ENCODE data around the gene B4GALT5. TPM values are rescaled to one million over a fixed set of nuclear protein-coding genes. Genes with fewer than 3 reads are reported as not detected.

Gene B4GALT5
- polyA plus RNA-seq, 1 donor (not counting 4 experiments of a cell fraction or from before 2014, with no cell fraction given) = 23.5 TPM

DNA sequence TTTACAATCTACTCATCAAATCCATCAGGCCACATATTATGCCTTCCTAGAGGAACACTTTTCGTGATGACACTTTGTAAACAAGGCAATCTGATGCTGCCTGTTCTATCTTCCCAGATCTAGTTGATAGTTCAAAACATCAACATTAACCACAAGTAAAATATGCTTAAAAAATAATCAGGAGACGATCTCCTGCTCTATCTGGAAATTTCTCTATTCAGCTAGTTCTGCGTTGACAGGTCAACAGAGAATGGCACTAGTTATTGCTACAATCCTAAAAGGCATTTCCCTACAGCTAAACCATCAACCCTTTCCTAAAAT, 2.1 kb downstream of the B4GALT5 start:
- dilution Hi-C loops (cut with MboI; ENCODE audit: extremely low pct_ligation_motif_present, low sequenced_read_pairs) = no loop called here
- no peak for DNase-seq (ENCODE audit: low read depth, low spot score)
- peaks cover 16% of the 10 kb centered on the region for H3K4me1 ChIP-seq (ENCODE audit: control insufficient read depth, extremely low read depth, insufficient read depth, low read length)
- H3K27ac ChIP-seq (ENCODE audit: control insufficient read depth, insufficient read depth, low read length) = no peak overlapping the region
- H3K9me1 ChIP-seq (ENCODE audit: control insufficient read depth, extremely low read depth, insufficient read depth, low read length) = peaks cover 2% of the 10 kb centered on the region
- peaks cover 61% of the 10 kb centered on the region for H3K79me2 ChIP-seq (ENCODE audit: control insufficient read depth, insufficient read depth, low read length)
- no peaks in the 10 kb centered on the region for H3K27me3 ChIP-seq (ENCODE audit: control insufficient read depth, extremely low read depth, insufficient read depth, low read length)
- H3K36me3 ChIP-seq (ENCODE audit: control insufficient read depth in 2 of 2, extremely low read depth in 1 of 2, insufficient read depth in 2 of 2, low read length in 2 of 2) = no peaks in the 10 kb centered on the region
- H4K20me1 ChIP-seq (ENCODE audit: control insufficient read depth, extremely low read depth, insufficient read depth, low read length) = no peaks in the 10 kb centered on the region
- H3K4me3 ChIP-seq (ENCODE audit: control insufficient read depth in 2 of 3, extremely low read depth in 1 of 3, insufficient read depth in 2 of 3, low read depth in 1 of 3, low read length in 3 of 3) = peak overlapping the region in 2 of 3 experiments; percentile 72 to 84
- no peak for FAIRE-seq
- no peak for TF ChIP-seq EZH2 (IDR thresholded peaks at IDR 0.05; ENCODE audit: low read length)
- TF ChIP-seq CTCF (optimal IDR thresholded peaks at IDR 0.05 in 1 of 3, IDR thresholded peaks at IDR 0.05 in 1 of 3, conservative IDR thresholded peaks at IDR 0.05 in 1 of 3; ENCODE audit: extremely low read depth in 1 of 3, insufficient read depth in 2 of 3, low read length in 3 of 3) = no peak
- H3K9ac ChIP-seq (ENCODE audit: control insufficient read depth, extremely low read depth, insufficient read depth, low read length) = no peak overlapping the region
- no peaks in the 10 kb centered on the region for H3K9me3 ChIP-seq (ENCODE audit: control insufficient read depth, low read depth, low read length)
- H2AFZ ChIP-seq (ENCODE audit: control insufficient read depth, low read length) = no peak overlapping the region
- H3K4me2 ChIP-seq (ENCODE audit: control insufficient read depth, extremely low read depth, insufficient read depth, low read depth, low read length) = peak overlapping the region; percentile 84

DNA sequence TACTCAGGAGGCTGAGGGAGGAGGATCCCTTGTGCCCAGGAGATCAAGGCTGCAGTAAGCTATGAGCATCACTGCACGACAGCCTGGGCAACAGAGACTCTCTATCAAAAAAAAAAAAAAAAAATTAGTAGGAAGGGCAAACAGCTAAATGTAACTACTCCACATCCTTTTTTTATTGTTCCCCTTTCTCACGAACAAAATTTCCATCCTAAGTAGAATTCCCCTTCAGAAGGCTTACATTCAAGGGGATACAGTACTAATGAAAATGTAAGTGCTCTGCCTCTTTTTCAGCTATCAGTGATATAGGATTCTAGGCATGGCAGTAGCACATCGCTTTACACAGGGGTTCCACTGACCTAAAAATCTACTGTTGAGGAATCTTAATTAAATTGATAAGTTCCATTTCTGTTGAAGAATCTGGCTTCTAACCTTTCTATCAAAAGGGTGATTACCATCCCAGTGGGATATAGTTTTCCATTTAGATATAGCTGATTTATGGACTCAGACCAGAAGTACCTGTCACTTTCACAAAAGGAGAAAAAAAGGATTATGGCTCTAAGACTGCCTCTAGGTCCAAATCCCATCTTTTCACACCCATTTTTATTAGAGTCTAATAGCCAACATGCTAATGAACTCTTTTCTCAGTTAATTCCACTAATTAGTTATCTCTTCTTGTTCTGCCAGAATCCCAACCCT, 2.6 kb downstream of the B4GALT5 start:
- H3K4me3 ChIP-seq (ENCODE audit: control insufficient read depth in 2 of 3, extremely low read depth in 1 of 3, insufficient read depth in 2 of 3, low read depth in 1 of 3, low read length in 3 of 3) = no peak overlapping the region
- H3K27me3 ChIP-seq (ENCODE audit: control insufficient read depth, extremely low read depth, insufficient read depth, low read length) = no peaks in the 10 kb centered on the region
- H2AFZ ChIP-seq (ENCODE audit: control insufficient read depth, low read length) = no peak overlapping the region
- H3K9me1 ChIP-seq (ENCODE audit: control insufficient read depth, extremely low read depth, insufficient read depth, low read length) = peaks cover 2% of the 10 kb centered on the region
- no peaks in the 10 kb centered on the region for H3K9me3 ChIP-seq (ENCODE audit: control insufficient read depth, low read depth, low read length)
- dilution Hi-C loops (cut with MboI; ENCODE audit: extremely low pct_ligation_motif_present, low sequenced_read_pairs) = no loop called here
- peaks cover 17% of the 10 kb centered on the region for H3K4me1 ChIP-seq (ENCODE audit: control insufficient read depth, extremely low read depth, insufficient read depth, low read length)
- no peak for FAIRE-seq
- TF ChIP-seq EZH2 (IDR thresholded peaks at IDR 0.05; ENCODE audit: low read length) = no peak
- no peak for TF ChIP-seq CTCF (optimal IDR thresholded peaks at IDR 0.05 in 1 of 3, IDR thresholded peaks at IDR 0.05 in 1 of 3, conservative IDR thresholded peaks at IDR 0.05 in 1 of 3; ENCODE audit: extremely low read depth in 1 of 3, insufficient read depth in 2 of 3, low read length in 3 of 3)
- H3K9ac ChIP-seq (ENCODE audit: control insufficient read depth, extremely low read depth, insufficient read depth, low read length) = no peak overlapping the region
- H3K36me3 ChIP-seq (ENCODE audit: control insufficient read depth in 2 of 2, extremely low read depth in 1 of 2, insufficient read depth in 2 of 2, low read length in 2 of 2) = no peaks in the 10 kb centered on the region
- no peaks in the 10 kb centered on the region for H4K20me1 ChIP-seq (ENCODE audit: control insufficient read depth, extremely low read depth, insufficient read depth, low read length)
- peak overlapping the region; percentile 84 for H3K4me2 ChIP-seq (ENCODE audit: control insufficient read depth, extremely low read depth, insufficient read depth, low read depth, low read length)
- DNase-seq (ENCODE audit: low read depth, low spot score) = no peak
- H3K79me2 ChIP-seq (ENCODE audit: control insufficient read depth, insufficient read depth, low read length) = peaks cover 66% of the 10 kb centered on the region
- H3K27ac ChIP-seq (ENCODE audit: control insufficient read depth, insufficient read depth, low read length) = no peak overlapping the region
